ENCODE results near the gene UBE2K. TPM values are rescaled to one million over a fixed set of nuclear protein-coding genes. Genes with fewer than 3 reads are reported as not detected.
"Not testable (repeated sequence)": the region's sequence is repeated elsewhere in the genome, so short reads cannot be mapped to it uniquely, and the experiment has no call there.

The UBE2K gene
- total and polyA plus RNA-seq, 2 experiments from 2014 or later = 40.4 to 112 TPM

GRCh38 chr4:39655211-39655610 is 42.7 kb upstream of the UBE2K start:
- no peaks in the 10 kb centered on the region for H3K36me3 ChIP-seq (replicated peaks; ENCODE audit: insufficient read depth, low read depth)
- H3K9me3 ChIP-seq (ENCODE audit: low read depth) = no peaks in the 10 kb centered on the region
- no peak overlapping the region for H3K4me2 ChIP-seq
- H3K27me3 ChIP-seq = no peaks in the 10 kb centered on the region
- no peaks in the 10 kb centered on the region for H4K20me1 ChIP-seq (ENCODE audit: insufficient read depth, poor library complexity, severe bottlenecking)
- H3K4me3 ChIP-seq = no peak overlapping the region
- H3K9me2 ChIP-seq (replicated peaks; ENCODE audit: insufficient read depth) = no peaks in the 10 kb centered on the region
- TF ChIP-seq EZH2phosphoT487 (IDR thresholded peaks at IDR 0.05; ENCODE audit: low read depth, severe bottlenecking, unreplicated experiment) (no peak), EZH2 (IDR thresholded peaks at IDR 0.05; ENCODE audit: borderline replicate concordance) (no peak), CTCF (IDR thresholded peaks at IDR 0.05; ENCODE audit: poor library complexity) (no peak)
- H2AFZ ChIP-seq = no peak overlapping the region
- no peaks in the 10 kb centered on the region for H3K79me2 ChIP-seq
- DNase-seq (ENCODE audit: low spot score) = no peak
- no peak overlapping the region for H3K27ac ChIP-seq
- no peaks in the 10 kb centered on the region for H3K4me1 ChIP-seq (ENCODE audit: insufficient read depth)

GRCh38 chr4:39655876-39656275 is 42.1 kb upstream of the UBE2K start:
- Histone ChIP-seq H3K27ac (no peak overlapping the region), H3K4me3 (no peak overlapping the region), H3K9me2 (replicated peaks; ENCODE audit: insufficient read depth) (no peaks in the 10 kb centered on the region), H3K36me3 (replicated peaks; ENCODE audit: insufficient read depth, low read depth) (no peaks in the 10 kb centered on the region), H3K9me3 (ENCODE audit: low read depth) (no peaks in the 10 kb centered on the region), H3K27me3 (no peaks in the 10 kb centered on the region), H2AFZ (no peak overlapping the region), H3K79me2 (no peaks in the 10 kb centered on the region), H3K4me1 (ENCODE audit: insufficient read depth) (no peaks in the 10 kb centered on the region), H3K4me2 (no peak overlapping the region), H4K20me1 (ENCODE audit: insufficient read depth, poor library complexity, severe bottlenecking) (no peaks in the 10 kb centered on the region)
- 89% methylated on average over 3 of the region's 3 CpGs for WGBS (ENCODE audit: low lambda C conversion rate, missing lambda C conversion rate)
- DNase-seq (ENCODE audit: low spot score) = no peak
- no peak for TF ChIP-seq EZH2 (IDR thresholded peaks at IDR 0.05; ENCODE audit: borderline replicate concordance)

DNA sequence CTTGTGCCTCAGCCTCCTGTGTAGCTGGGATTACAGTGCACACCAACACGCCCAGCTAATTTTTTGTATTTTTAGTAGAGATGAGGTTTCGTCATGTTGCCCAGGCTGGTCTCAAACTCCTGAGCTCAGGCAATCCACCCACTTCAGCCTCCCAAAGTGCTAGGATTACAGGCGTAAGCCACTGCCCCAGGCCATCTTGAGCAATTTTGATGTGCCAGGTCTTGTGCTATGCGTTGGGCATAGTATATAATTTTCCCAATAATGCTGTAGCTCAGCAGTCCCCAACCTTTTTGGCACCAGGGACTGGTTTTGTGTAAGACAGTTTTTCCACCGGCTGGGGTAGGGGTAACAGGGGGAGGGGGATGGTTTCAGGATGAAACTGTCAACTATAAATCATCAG is 41.3 kb upstream of the UBE2K start:
- not testable (repeated sequence) for H3K4me2 ChIP-seq; H3K9me3 ChIP-seq (ENCODE audit: low read depth); H3K27ac ChIP-seq; H3K36me3 ChIP-seq (replicated peaks; ENCODE audit: insufficient read depth, low read depth); H3K27me3 ChIP-seq; DNase-seq (ENCODE audit: low spot score); H3K9me2 ChIP-seq (replicated peaks; ENCODE audit: insufficient read depth); H3K4me3 ChIP-seq; H3K79me2 ChIP-seq; H4K20me1 ChIP-seq (ENCODE audit: insufficient read depth, poor library complexity, severe bottlenecking); H2AFZ ChIP-seq; H3K4me1 ChIP-seq (ENCODE audit: insufficient read depth)
- 98% methylated on average over 5 of the region's 5 CpGs for WGBS (ENCODE audit: low lambda C conversion rate, missing lambda C conversion rate)

DNA sequence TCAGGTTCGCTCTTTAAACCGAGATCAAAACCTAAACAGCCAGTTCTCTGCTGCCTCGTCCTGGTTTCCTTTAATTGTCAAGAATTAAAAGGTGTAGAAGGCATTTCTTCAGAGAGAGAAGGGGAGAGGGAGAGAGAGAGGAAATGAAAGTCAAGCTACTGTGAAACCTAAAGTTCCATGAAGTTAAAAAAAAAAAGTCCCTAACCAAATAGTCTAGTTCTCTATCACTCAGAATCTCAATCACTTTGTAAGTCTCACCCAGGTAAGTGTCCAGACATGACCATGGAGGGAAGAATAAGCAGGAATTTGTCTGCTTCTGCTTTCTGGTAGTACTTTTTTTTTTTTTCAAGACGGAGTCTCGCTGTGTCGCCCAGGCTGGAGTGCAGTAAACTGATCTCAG is 40.5 kb upstream of the UBE2K start:
- Histone ChIP-seq H3K36me3 (replicated peaks; ENCODE audit: insufficient read depth, low read depth) (no peaks in the 10 kb centered on the region), H3K27me3 (no peaks in the 10 kb centered on the region), H3K79me2 (no peaks in the 10 kb centered on the region), H3K9me3 (ENCODE audit: low read depth) (no peaks in the 10 kb centered on the region), H2AFZ (no peak overlapping the region), H3K4me2 (no peak overlapping the region), H3K27ac (no peak overlapping the region), H3K9me2 (replicated peaks; ENCODE audit: insufficient read depth) (no peaks in the 10 kb centered on the region), H3K4me3 (no peak overlapping the region), H4K20me1 (ENCODE audit: insufficient read depth, poor library complexity, severe bottlenecking) (no peaks in the 10 kb centered on the region), H3K4me1 (ENCODE audit: insufficient read depth) (no peaks in the 10 kb centered on the region)
- TF ChIP-seq CTCF (IDR thresholded peaks at IDR 0.05; ENCODE audit: poor library complexity) (no peak), EZH2phosphoT487 (IDR thresholded peaks at IDR 0.05; ENCODE audit: low read depth, severe bottlenecking, unreplicated experiment) (no peak), EZH2 (IDR thresholded peaks at IDR 0.05; ENCODE audit: borderline replicate concordance) (no peak)
- WGBS (ENCODE audit: low lambda C conversion rate, missing lambda C conversion rate) = 92% methylated on average over 6 of the region's 6 CpGs
- no peak for DNase-seq (ENCODE audit: low spot score)

DNA sequence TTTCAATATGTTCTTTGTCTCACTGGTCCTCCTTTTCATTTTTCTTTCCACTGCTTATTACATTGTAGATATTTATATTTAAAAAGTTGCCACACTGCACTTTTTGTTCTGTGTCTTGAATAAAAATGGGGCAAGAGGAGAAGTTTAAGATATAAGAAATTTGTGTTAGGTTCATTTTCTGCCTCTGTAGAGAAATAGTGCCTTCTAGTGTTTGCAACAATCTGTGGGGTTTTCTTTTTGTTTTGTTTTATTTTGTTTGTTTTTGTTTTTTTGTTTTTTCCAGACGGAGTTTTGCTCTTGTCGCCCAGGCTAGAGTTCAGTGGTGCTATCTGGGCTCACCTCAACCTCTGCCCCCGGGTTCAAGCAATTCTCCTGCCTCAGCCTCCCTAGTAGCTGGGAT is 39.2 kb upstream of the UBE2K start:
- no peaks in the 10 kb centered on the region for H3K4me1 ChIP-seq (ENCODE audit: insufficient read depth)
- no peaks in the 10 kb centered on the region for H3K27me3 ChIP-seq
- no peak for TF ChIP-seq EZH2phosphoT487 (IDR thresholded peaks at IDR 0.05; ENCODE audit: low read depth, severe bottlenecking, unreplicated experiment)
- peak; percentile 32 for TF ChIP-seq CTCF (IDR thresholded peaks at IDR 0.05; ENCODE audit: poor library complexity)
- H2AFZ ChIP-seq = no peak overlapping the region
- H3K9me3 ChIP-seq (ENCODE audit: low read depth) = no peaks in the 10 kb centered on the region
- no peaks in the 10 kb centered on the region for H3K79me2 ChIP-seq
- no peaks in the 10 kb centered on the region for H3K9me2 ChIP-seq (replicated peaks; ENCODE audit: insufficient read depth)
- H4K20me1 ChIP-seq (ENCODE audit: insufficient read depth, poor library complexity, severe bottlenecking) = no peaks in the 10 kb centered on the region
- no peak for DNase-seq (ENCODE audit: low spot score)
- H3K36me3 ChIP-seq (replicated peaks; ENCODE audit: insufficient read depth, low read depth) = no peaks in the 10 kb centered on the region
- no peak overlapping the region for H3K4me3 ChIP-seq
- no peak overlapping the region for H3K27ac ChIP-seq
- H3K4me2 ChIP-seq = no peak overlapping the region
- WGBS (ENCODE audit: low lambda C conversion rate, missing lambda C conversion rate) = 90% methylated on average over 3 of the region's 3 CpGs

Data from hepatocyte (in vitro differentiated cells).